Upper lobe of left lung (tissue), 6 donors: ENCODE data around the gene TNNC1. TPM values are rescaled to one million over a fixed set of nuclear protein-coding genes. Genes with fewer than 3 reads are reported as not detected.
A peak's percentile ranks its signal among the peaks of the same experiment; 100 is the strongest.

Source experiments
- ATAC-seq, 2 donors: fragments of 200-7000 bp; cut with Tn5 transposase; one replicate each; pipeline ENCODE4 v1.9.1; 2022; ENCODE audit warnings: mild to moderate bottlenecking in 2 of 2, moderate library complexity in 2 of 2; ENCODE audit not compliant: low FRiP score in 2 of 2
- DNase-seq, 2 donors: peaks; one replicate each; pipeline ENCODE4 v3.0.0-alpha.2; 2019 to 2020
- H3K27ac ChIP-seq, 4 donors: fragments of 200-600 bp; sonication (generic); one replicate each; pipeline ENCODE4 v1.5.1; 2016 to 2019
- H3K27me3 ChIP-seq, 4 donors: fragments of 200-600 bp; sonication (generic); one replicate each; pipeline ENCODE4 v1.5.1; 2017 to 2019
- H3K36me3 ChIP-seq, 4 donors: fragments of 200-600 bp; sonication (generic); one replicate each; pipeline ENCODE4 v1.5.1; 2016 to 2019
- H3K4me1 ChIP-seq, 4 donors: fragments of 200-600 bp; sonication (generic); one replicate each; pipeline ENCODE4 v1.5.1; 2018 to 2019
- H3K4me3 ChIP-seq, 4 donors: fragments of 200-600 bp; sonication (generic); one replicate each; pipeline ENCODE4 v1.5.1; 2017 to 2019; ENCODE audit warnings: mild to moderate bottlenecking in 2 of 4, moderate library complexity in 1 of 4
- H3K9me3 ChIP-seq, 4 donors: fragments of 200-600 bp; sonication (generic); one replicate each; pipeline ENCODE4 v1.5.1; 2018 to 2019
- CTCF ChIP-seq, 6 experiments: fragments of 450-650 bp in 4 of 6; fragments of 200-600 bp in 2 of 6; sonication (generic) in 2 of 6; IDR thresholded peaks; one replicate each; pipeline ENCODE4 v1.5.1; 2016 to 2019; ENCODE audit warnings: antibody characterized with exemption in 6 of 6
- EP300 ChIP-seq, 4 donors: sonication (generic); formaldehyde crosslinking; IDR thresholded peaks; one replicate each; pipeline ENCODE4 v1.5.1; 2017; ENCODE audit warnings: antibody characterized with exemption in 4 of 4, control low read depth in 2 of 4
- POLR2A ChIP-seq, 4 donors: fragments of 450-650 bp; IDR thresholded peaks; one replicate each; pipeline ENCODE4 v1.5.1; 2016 to 2017; ENCODE audit warnings: antibody characterized with exemption in 4 of 4, mild to moderate bottlenecking in 2 of 4
- POLR2AphosphoS5 ChIP-seq, 2 donors: sonication (generic); formaldehyde crosslinking; IDR thresholded peaks; one replicate each; pipeline ENCODE4 v1.5.1; 2017; ENCODE audit warnings: antibody characterized with exemption in 2 of 2
- WGBS, 2 donors: methylation state at CpG; one replicate each; pipeline ENCODE4 v1.1.5; 2017 to 2018; 5-methylcytosine and 5-hydroxymethylcytosine counted together
- total RNA-seq, 6 donors: library from RNA; depleted of rRNA in 4 of 6; stranded (reverse); fragments of >200 nt in 4 of 6; gene quantifications; one replicate each; pipeline versions ENCODE4 v1.1.0 to v1.2.1, GENCODE V29; 2016 to 2021
- donor health status: DM: no; HTN: no; CAD: no; lungs with moderate emphysema.
- donor health status: DM: no; HTN: yes; CAD: no; lungs with severe emphysema.

Gene TNNC1
- total RNA-seq: 100 to 1,000 TPM in 4 of 6 donors, 10 to 100 TPM in 2; 28.3 to 196 (median 122) TPM

- peak; percentile 67 to 76 for DNase-seq
- ATAC-seq: peak in 1 of 2 donors; percentile 61
- Histone ChIP-seq H3K4me1 (peaks cover 23 to 41% (median 35%) of the 10 kb centered on the region in 4 donors), H3K9me3 (no peaks in the 10 kb centered on the region), H3K27me3 (no peaks in the 10 kb centered on the region), H3K4me3 (peak within 1 kb of the TSS in 3 of 4 donors; percentile 81 to 95 (median 85)), H3K36me3 (peaks cover under 1 to 11% (median 7%) of the 10 kb centered on the region in 4 donors), H3K27ac (peak within 1 kb of the TSS; percentile 85 to 95 (median 90))
- TF ChIP-seq POLR2A (IDR thresholded peaks at IDR 0.05): peak in 1 of 4 donors; percentile 52
- TF ChIP-seq POLR2AphosphoS5 (IDR thresholded peaks at IDR 0.05): peak in 1 of 2 donors; percentile 21
- no peak for TF ChIP-seq CTCF (IDR thresholded peaks at IDR 0.05)
- TF ChIP-seq EP300 (IDR thresholded peaks at IDR 0.05): no peak
- WGBS, 2 donors: 54 to 76% methylated on average over 9 to 16 of the region's 16 CpGs
These were observed at the start of gene TNNC1 for GRCh38 chr3:52453496-52454249. TSS of gene TNNC1 (minus strand) at chr3:52454041. CDS start at chr3:52454015, 26 bp downstream.

GRCh38 chr3:52502808-52503350 is 49.0 kb upstream of the TNNC1 start:
- Histone ChIP-seq H3K36me3 (peaks cover 0 to 37% (median 8%) of the 10 kb centered on the region in 4 donors), H3K9me3 (no peaks in the 10 kb centered on the region), H3K27me3 (no peaks in the 10 kb centered on the region), H3K4me1 (peaks cover 0 to 7% (median 5%) of the 10 kb centered on the region in 4 donors), H3K27ac (no peak overlapping the region), H3K4me3 (no peak overlapping the region)
- ATAC-seq (no peak), DNase-seq (peak in 1 of 2 donors; percentile 68)
- TF ChIP-seq POLR2AphosphoS5 (IDR thresholded peaks at IDR 0.05) (no peak), CTCF (IDR thresholded peaks at IDR 0.05) (no peak), EP300 (IDR thresholded peaks at IDR 0.05) (no peak), POLR2A (IDR thresholded peaks at IDR 0.05) (no peak)
- 90 to 100% methylated on average over 2 to 9 of the region's 11 CpGs for WGBS, 2 donors

GRCh38 chr3:52502001-52502400 is 48.2 kb upstream of the TNNC1 start:
- Histone ChIP-seq H3K4me1 (peaks cover 0 to 12% (median 5%) of the 10 kb centered on the region in 4 donors), H3K36me3 (peaks cover 0 to 31% (median 8%) of the 10 kb centered on the region in 4 donors), H3K27ac (no peak overlapping the region), H3K4me3 (no peak overlapping the region), H3K27me3 (no peaks in the 10 kb centered on the region), H3K9me3 (no peaks in the 10 kb centered on the region)
- DNase-seq (peak in 1 of 2 donors; percentile 66), ATAC-seq (no peak)
- no peak for TF ChIP-seq CTCF (IDR thresholded peaks at IDR 0.05)
- no peak for TF ChIP-seq POLR2A (IDR thresholded peaks at IDR 0.05)
- TF ChIP-seq EP300 (IDR thresholded peaks at IDR 0.05): no peak
- no peak for TF ChIP-seq POLR2AphosphoS5 (IDR thresholded peaks at IDR 0.05)
- 91 to 92% methylated on average over 4 to 11 of the region's 11 CpGs for WGBS, 2 donors

- no peaks in the 10 kb centered on the region for H3K9me3 ChIP-seq
- no peak for TF ChIP-seq POLR2A (IDR thresholded peaks at IDR 0.05)
- no peak for TF ChIP-seq POLR2AphosphoS5 (IDR thresholded peaks at IDR 0.05)
- TF ChIP-seq EP300 (IDR thresholded peaks at IDR 0.05): no peak
- no peak for TF ChIP-seq CTCF (IDR thresholded peaks at IDR 0.05)
- no peak for ATAC-seq
- 82% methylated on average over 11 of the region's 11 CpGs; no CpG with 5 or more reads in 1 of the 2 donors for WGBS, 2 donors
- peaks cover 8 to 17% (median 10%) of the 10 kb centered on the region in 4 donors for H3K4me1 ChIP-seq
- H3K27ac ChIP-seq: no peak overlapping the region
- H3K36me3 ChIP-seq: peaks cover 0 to 22% (median 5%) of the 10 kb centered on the region in 4 donors
- no peak overlapping the region for H3K4me3 ChIP-seq
- peak in 1 of 2 donors; percentile 54 for DNase-seq
- no peaks in the 10 kb centered on the region for H3K27me3 ChIP-seq
These were observed 47.2 kb upstream of the TNNC1 start for GRCh38 chr3:52501046-52501445.
